HG03571 (cell line): ENCODE data around the gene PLXND1.

Experiments
- ATAC-seq: cut with Tn5 transposase; IDR thresholded peaks from one replicate; pipeline ENCODE4 v1.9.1; 2021; ENCODE audit not compliant: unreplicated experiment

The PLXND1 gene

GRCh38 chr3:129564981-129565644 lies 41.4 kb downstream of the PLXND1 start:
- ATAC-seq = no peak

DNA sequence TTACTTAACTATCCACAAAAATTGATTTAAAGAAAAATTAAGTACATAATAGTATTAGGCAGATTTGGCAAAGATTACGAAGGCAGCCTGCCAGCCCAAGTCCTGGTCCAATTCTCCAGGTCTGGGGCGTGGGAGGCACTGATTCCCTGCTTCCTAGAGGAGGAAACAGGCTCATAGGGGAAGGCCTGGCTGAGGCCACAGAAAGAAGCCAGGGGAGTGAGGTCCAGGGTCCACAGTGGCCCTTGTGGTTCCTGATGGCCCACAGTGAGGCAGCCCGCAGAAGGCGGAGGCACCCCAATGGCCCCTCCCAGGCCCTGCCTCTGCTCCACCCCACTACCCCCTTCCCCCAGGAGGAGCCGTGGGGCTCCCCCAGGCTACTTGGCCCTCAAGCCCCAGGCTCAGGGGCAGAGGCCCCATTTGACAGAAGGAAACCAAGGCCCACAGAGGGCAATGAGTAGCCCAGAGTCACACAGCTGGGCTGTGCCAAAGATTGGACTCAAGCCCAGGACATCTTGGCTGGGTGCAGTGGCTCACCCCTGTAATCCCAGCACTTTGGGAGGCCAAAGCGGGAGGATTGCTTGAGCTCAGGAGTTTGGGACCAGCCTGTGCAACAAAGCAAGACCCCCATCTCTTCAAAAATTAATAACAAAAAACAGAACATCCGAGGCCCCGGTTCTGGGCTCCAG lies 42.5 kb downstream of the PLXND1 start:
- ATAC-seq = no peak

- ATAC-seq = no peak
These were observed 43.1 kb downstream of the PLXND1 start for GRCh38 chr3:129563332-129563731.

GRCh38 chr3:129562803-129563202 lies 43.7 kb downstream of the PLXND1 start:
- ATAC-seq = no peak

DNA sequence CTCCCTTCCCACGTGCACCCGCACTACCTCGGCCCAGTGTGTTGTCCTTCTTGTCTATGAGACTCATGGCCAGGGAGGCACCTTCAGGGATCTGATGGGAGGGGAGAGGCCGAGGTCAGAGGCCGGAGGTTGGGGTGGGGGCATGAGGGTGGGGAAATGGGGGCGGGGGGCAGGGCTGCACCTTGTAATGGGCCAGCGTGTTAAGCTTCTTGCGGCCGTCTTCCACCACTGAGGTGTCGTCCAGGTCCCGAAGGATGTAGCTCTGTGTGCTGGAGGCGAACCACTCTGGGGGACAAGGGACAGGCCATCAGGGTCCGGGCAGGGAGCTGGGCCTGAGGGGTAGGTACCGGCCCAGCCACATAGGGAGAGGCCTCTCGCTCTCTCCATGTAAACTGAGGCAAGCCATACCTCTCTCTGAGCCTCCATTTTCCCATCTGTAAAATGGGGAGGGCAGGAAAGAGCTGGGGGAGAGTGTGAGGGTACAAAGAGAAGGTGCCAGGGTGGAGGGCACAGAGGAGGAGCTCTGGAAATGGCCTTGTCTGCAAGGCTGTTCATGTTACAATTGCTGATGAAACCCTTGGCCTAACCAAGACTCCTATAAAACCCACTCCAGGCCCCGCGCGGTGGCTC lies 44.7 kb downstream of the PLXND1 start:
- ATAC-seq = no peak

- ATAC-seq = no peak
These were observed 45.4 kb downstream of the PLXND1 start for GRCh38 chr3:129560911-129561594.

- no peak for ATAC-seq
These were observed 46.1 kb downstream of the PLXND1 start for GRCh38 chr3:129560269-129560787.

GRCh38 chr3:129559565-129560079 lies 46.9 kb downstream of the PLXND1 start:
- ATAC-seq = no peak

GRCh38 chr3:129558772-129559564 lies 47.5 kb downstream of the PLXND1 start:
- no peak for ATAC-seq

DNA sequence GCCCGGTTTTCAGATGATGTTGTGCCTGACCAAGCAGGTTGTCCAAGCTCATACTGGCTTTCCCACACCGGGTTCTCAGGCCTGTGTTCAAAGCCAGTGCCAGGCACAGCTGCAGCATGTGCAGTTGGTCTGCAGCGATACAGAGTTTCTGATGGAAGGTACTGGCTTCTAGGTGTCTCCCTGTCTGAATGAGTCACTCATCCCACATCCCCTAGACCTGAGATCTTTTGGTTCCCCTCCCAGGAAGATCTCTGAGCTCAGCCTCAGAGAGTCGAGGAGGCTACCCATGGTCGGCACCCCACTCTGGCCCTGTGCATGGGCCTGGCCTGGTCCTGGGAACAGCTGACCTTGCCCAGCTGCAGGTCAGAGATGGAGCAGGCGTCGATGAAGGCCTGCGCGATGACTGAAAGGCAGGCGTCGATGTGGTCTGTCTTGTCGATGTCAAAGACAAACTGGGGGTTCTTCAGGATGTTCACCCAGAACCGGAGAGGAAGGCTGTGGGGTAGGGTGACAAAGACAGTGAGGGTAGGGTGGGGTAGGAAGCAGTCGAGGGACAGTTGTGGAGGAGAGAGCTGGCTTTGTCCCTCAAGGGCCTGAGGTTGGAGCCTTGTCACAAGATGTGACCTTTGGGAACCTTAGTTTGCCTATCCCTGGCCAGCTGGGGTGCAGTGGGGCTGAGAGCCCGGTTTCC lies 48.2 kb downstream of the PLXND1 start:
- ATAC-seq = no peak

DNA sequence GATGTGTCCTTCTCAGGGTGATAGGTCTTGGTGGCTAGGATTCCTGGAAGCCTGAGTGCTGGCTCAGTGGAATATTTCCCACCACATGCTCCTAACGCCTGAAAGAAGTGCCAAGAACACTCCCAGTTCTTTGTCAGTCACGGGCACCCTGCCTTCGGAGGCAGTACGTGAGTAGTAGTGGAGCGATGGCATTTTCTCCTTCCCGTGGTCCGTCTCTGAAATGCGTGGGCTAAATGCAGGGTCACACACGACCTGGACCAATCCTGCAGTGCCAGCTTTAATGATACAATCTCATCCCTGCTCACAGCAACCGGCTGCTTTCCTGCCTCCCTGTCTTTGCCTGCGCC lies 49.0 kb downstream of the PLXND1 start:
- ATAC-seq = no peak

DNA sequence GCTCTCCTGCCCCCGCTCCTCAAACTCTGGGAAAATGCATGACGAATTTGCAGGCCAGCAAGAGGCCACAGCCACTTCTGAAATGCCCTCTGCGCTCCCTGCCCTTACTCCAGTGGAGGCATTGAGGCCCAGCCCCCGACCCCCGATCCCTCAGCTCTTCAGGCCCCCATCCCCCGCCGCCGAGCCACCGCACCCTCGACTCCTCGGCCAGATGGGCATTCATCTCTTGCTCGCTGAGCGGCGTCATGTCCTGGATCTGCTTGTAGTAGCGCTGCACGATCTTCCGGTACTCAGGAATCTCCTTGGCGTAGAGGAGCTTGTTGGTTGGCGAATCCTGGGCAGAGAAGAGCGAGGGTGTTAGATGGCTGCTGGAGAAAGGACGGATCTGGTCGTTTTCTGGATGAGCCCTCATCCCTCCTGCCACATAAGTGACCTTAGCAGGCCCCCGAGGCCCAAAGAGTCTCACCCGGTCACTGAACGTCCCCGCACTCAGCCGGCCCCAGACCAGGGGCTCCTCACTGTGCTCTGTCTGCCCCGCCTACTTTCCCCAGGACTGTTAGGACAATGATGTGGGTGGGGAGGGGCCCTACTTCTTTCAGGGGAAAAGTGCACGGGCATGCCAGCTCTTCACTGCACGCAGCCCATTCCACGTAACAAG lies 49.5 kb downstream of the PLXND1 start:
- no peak for ATAC-seq

GRCh38 chr3:129556358-129556695 lies 50.1 kb downstream of the PLXND1 start:
- no peak for ATAC-seq

DNA sequence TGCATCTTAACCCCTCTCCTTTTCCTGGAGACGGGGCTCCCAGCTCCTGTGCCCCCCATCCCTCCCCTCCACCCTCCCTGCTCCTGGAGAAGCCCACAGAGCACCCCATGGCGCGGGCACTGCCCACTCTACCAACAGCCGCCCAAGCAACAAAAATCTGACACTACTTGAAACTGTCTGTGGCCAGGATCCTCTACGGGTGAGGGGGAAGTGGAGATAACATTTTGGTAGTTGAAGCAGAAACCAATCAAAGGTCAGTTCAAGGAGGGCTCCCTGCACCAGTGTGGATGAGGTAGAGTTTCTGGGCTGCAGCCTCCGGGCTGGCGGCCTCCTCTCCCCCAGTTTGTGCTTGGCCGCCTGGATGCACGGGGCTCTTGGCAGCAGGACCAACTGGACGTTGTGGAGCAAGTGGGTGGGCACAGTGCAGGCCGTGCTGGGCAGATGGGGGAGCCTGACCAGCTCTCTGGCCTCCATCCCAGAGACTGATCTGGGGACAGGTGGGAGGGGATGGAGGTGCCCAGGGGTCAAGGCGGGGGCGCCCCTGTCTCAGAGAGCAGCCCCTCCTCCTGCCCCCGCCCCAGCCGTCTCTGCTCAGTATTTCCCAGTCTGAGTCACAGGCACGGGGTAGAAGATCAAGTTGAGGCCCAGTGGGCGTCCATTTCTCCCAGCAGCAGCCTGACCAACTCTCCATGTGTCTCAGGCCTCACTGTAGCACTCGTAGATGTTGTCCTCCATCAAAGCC lies 50.7 kb downstream of the PLXND1 start:
- ATAC-seq = no peak

GRCh38 chr3:129555153-129555550 lies 51.3 kb downstream of the PLXND1 start:
- no peak for ATAC-seq

DNA sequence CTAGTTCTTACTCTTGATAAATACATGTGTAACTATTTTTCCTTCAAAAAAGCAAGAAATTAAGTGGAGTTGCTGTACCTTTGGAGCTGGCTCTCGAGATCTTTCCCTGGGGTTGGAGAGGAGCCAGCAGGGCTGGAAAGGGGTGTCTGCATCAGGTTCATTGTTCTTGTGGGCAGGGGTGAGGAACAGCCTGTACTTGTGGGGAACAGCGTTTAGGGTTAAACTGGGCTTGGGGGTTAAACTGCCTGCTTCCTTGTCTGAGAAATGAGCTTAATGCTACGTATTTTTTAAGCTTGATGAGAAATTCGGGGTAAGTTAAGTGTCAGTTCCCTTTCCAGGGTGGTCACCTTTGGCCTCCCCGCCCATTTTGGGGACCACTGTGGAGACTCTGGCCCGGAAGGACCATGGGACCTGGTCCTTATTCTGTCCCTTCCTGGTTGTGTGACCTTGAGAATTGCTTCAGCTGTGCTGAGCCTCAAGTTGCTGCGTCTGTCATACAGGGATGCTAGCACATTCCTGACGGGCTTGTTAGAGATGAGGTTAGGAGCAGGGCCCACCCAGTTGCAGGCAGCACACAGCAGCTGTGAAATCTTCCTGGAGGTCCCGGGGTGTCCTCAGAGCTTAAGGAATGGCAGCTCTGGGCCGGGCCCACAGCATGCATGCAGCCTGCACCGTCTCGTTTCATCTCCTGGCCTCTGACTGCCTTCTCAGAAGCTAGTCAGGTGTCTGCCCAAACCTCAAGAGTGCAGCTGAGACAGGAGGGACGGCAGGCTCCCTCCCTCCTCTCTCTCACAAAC lies 51.9 kb downstream of the PLXND1 start:
- ATAC-seq = no peak

DNA sequence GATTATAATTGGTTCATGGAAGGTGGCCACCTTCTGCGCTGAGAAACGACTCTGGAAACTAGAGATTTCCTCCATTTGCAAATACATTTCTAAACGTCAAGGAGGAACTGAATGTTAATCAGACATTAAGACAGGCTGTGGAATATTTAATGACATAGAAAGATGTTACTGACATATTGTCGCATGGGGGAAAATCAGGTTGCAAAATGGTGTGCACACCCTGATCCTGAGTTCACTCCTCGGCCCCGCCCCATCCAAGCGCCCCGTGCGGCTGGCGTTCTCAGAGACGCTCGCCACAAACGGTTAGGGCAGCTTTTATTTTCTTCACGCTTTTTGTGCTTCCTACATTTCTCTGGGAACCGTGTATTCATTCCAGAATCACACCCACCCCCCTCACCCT lies 52.8 kb downstream of the PLXND1 start:
- ATAC-seq = no peak

- no peak for ATAC-seq
These were observed 53.3 kb downstream of the PLXND1 start for GRCh38 chr3:129553171-129553570.
